MM.1S (cell line): ENCODE measurements around the gene LPCAT3.

ENCODE experiments used
- EZH2 ChIP-seq: fragments of 300-600 bp; sonication (generic); optimal IDR thresholded peaks from 2 replicates; pipeline ENCODE3; 2017; ENCODE audit warnings: low read depth, mild to moderate bottlenecking, antibody characterized with exemption, low read length, mixed read lengths
- TF ChIP-seq, protein P1 (sequence below): fragments of 300-600 bp; sonication (generic); IDR thresholded peaks from 2 replicates; pipeline ENCODE4 v1.5.1; 2016; ENCODE audit warnings: antibody characterized with exemption, low read length, mixed read lengths

DNA sequence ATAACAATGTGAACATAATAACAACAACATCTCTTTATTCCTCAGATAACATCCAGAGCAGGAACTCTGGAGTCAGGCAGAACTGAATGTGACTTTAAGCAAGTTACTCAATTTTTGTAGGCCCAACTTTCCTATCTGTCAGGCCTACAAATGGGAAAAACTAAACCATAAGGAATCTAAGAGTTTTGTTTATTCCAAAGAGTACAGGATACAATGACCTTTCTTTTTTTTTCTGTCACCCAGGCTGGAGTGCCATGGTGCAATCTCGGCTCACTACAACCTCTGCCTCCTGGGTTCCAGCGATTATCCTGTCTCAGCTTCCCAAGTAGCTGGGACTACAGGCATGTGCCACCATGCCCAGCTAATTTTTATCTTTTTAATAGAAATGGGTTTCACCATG is 9.4 kb downstream of the LPCAT3 start:
- TF ChIP-seq, protein P1, sequence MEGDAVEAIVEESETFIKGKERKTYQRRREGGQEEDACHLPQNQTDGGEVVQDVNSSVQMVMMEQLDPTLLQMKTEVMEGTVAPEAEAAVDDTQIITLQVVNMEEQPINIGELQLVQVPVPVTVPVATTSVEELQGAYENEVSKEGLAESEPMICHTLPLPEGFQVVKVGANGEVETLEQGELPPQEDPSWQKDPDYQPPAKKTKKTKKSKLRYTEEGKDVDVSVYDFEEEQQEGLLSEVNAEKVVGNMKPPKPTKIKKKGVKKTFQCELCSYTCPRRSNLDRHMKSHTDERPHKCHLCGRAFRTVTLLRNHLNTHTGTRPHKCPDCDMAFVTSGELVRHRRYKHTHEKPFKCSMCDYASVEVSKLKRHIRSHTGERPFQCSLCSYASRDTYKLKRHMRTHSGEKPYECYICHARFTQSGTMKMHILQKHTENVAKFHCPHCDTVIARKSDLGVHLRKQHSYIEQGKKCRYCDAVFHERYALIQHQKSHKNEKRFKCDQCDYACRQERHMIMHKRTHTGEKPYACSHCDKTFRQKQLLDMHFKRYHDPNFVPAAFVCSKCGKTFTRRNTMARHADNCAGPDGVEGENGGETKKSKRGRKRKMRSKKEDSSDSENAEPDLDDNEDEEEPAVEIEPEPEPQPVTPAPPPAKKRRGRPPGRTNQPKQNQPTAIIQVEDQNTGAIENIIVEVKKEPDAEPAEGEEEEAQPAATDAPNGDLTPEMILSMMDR: no peak
- no peak for TF ChIP-seq EZH2
